Esophagus (tissue), 2 donors: ENCODE results near the gene PANX3. TPM values are rescaled to one million over a fixed set of nuclear protein-coding genes. Genes with fewer than 3 reads are reported as not detected.

Experiments
- H3K27ac ChIP-seq, 2 donors: one replicate each; pipeline ENCODE4 v1.5.1; 2013; ENCODE audit warnings: low read depth in 2 of 2, mild to moderate bottlenecking in 2 of 2, inconsistent platforms in 1 of 2, low read length in 1 of 2, moderate library complexity in 1 of 2
- H3K27me3 ChIP-seq, 2 donors: one replicate each; pipeline ENCODE4 v1.6.1; 2013; ENCODE audit warnings: low read length in 2 of 2, control low read depth in 1 of 2, mild to moderate bottlenecking in 1 of 2; ENCODE audit not compliant: insufficient read depth in 2 of 2, control insufficient read depth in 1 of 2
- H3K36me3 ChIP-seq, 2 donors: one replicate each; pipeline ENCODE4 v1.6.1; 2013; ENCODE audit warnings: low read length in 1 of 2; ENCODE audit not compliant: control insufficient read depth in 2 of 2, insufficient read depth in 2 of 2
- H3K4me1 ChIP-seq, 2 donors: one replicate each; pipeline ENCODE4 v1.6.1; 2013; ENCODE audit warnings: low read length in 1 of 2; ENCODE audit not compliant: control insufficient read depth in 2 of 2, insufficient read depth in 2 of 2
- H3K4me3 ChIP-seq, 2 donors: one replicate each; pipeline ENCODE4 v1.5.1; 2013; ENCODE audit warnings: low read length in 2 of 2, mild to moderate bottlenecking in 2 of 2, low read depth in 1 of 2, moderate library complexity in 1 of 2
- H3K9me3 ChIP-seq, 2 donors: one replicate each; pipeline ENCODE4 v1.6.1; 2013; ENCODE audit warnings: mild to moderate bottlenecking in 2 of 2, low read depth in 1 of 2, low read length in 1 of 2, moderate library complexity in 1 of 2; ENCODE audit not compliant: control insufficient read depth in 2 of 2, insufficient read depth in 1 of 2
- WGBS, 2 donors: extraction: QIAGEN DNeasy Blood & Tissue Kit; methylation state at CpG; one replicate each; pipeline ENCODE4 v1.1.7; 2013; 5-methylcytosine and 5-hydroxymethylcytosine counted together
- polyA plus RNA-seq, 2 donors: library from polyadenylated mRNA; stranded (reverse); fragments of 200-250 nt; gene quantifications; one replicate each; pipeline ENCODE4 v1.2.3, GENCODE V29; 2013
- donor health status: healthy with polysubstance abuse.
- donor health status: Bipolar disorder and iron deficiency.

PANX3 gene
- polyA plus RNA-seq, 2 donors, result not detected

- Histone ChIP-seq H3K36me3 (peaks cover 0 to 2% of the 10 kb centered on the region in 2 donors), H3K4me1 (no peaks in the 10 kb centered on the region), H3K27ac (no peak overlapping the region), H3K27me3 (no peaks in the 10 kb centered on the region), H3K4me3 (no peak overlapping the region), H3K9me3 (no peaks in the 10 kb centered on the region)
- WGBS, 2 donors, result 23 to 24% methylated on average over 8 of the region's 8 CpGs
Measured at GRCh38 chr11:124669193-124669592, 58.0 kb downstream of the PANX3 start.

Other genes with a start within 250 kb of the PANX3 start
- not detected for gene OR8B2, start 226.9 kb upstream of the PANX3 start, polyA plus RNA-seq
- gene OR8B3, start 212.4 kb upstream of the PANX3 start, polyA plus RNA-seq, result not detected
- gene OR8B4, start 186.6 kb upstream of the PANX3 start, polyA plus RNA-seq, result not detected
- gene OR8B8, start 165.7 kb upstream of the PANX3 start, polyA plus RNA-seq, result not detected
- gene OR8B12, start 67.8 kb upstream of the PANX3 start, polyA plus RNA-seq, result not detected
- not detected for gene OR8A1, start 41.4 kb upstream of the PANX3 start, polyA plus RNA-seq
- 10 to 100 TPM; 16.5 to 16.9 TPM for gene TBRG1, start 11.4 kb downstream of the PANX3 start, polyA plus RNA-seq
- gene SIAE, start 62.3 kb downstream of the PANX3 start, polyA plus RNA-seq, result 10 to 100 TPM in 1 of 2 donors, 1 to 10 TPM in 1; 9.0 to 11.6 TPM
- gene SPA17, start 62.5 kb downstream of the PANX3 start, polyA plus RNA-seq, result 1 to 10 TPM; 7.1 to 7.8 TPM
- gene NRGN, start 128.5 kb downstream of the PANX3 start, polyA plus RNA-seq, result 1 to 10 TPM; 1.6 to 3.1 TPM
- 10 to 100 TPM in 1 of 2 donors, 1 to 10 TPM in 1; 9.7 to 51.4 TPM for gene VSIG2, start 140.8 kb downstream of the PANX3 start, polyA plus RNA-seq
- 10 to 100 TPM; 16.8 to 34.1 TPM for gene ESAM, start 150.9 kb downstream of the PANX3 start, polyA plus RNA-seq
- gene MSANTD2, start 189.0 kb downstream of the PANX3 start, polyA plus RNA-seq, result 1 to 10 TPM; 3.8 to 9.3 TPM